ENCODE measurements around the gene LRP1B.

The LRP1B gene

DNA sequence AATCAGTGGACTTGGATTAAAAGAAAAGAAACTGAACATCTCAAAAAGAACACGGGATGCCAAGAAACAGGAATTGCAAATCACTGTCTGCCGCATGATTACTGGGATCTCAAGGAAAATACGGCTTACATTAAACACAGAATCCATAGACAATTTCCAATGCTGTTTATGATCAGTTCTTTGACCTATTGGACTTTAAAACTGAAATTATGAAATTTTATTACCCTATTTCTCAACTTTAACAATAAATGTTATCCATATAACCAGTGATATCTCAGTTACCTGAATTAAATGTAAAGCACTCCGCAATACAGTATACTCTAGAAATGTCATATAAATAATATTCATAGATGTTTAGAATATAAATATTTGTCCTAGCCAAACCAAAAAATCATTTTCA is 1793.8 kb downstream of the LRP1B start:
- whole genome bisulfite sequencing (ENCODE audit: extremely low coverage, insufficient coverage, low lambda C conversion rate): no CpG with 5 or more reads among the region's 4 CpGs

DNA sequence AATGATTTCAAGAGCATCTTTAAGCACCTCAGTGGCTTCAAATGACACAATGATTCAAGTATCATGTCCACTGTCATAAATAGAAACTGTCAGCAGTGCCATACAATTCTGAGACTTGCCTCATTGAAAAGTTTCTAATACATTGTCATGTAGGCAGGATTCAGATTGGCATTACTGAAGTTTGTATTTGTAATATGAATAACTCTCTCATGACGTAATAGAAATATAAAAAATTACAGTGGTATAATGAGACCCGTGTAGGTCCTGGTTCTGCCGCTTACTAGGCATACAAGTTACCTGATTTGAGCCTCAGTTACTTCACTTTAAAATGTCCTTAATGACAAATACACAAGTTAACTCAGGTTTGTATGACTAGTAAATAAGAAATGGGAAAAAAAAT is 1814.5 kb downstream of the LRP1B start:
- H3K4ac ChIP-seq (ENCODE audit: low read depth, low read length): no peak overlapping the region
- no peak overlapping the region for H4K8ac ChIP-seq (ENCODE audit: low read depth, low read length)
- no peak overlapping the region for H3K18ac ChIP-seq (ENCODE audit: low read length)
- no peaks in the 10 kb centered on the region for H3K79me1 ChIP-seq (ENCODE audit: low read length)
- H3K36me3 ChIP-seq (ENCODE audit: control insufficient read depth, insufficient read depth, low read length): no peaks in the 10 kb centered on the region
- H3K27me3 ChIP-seq (ENCODE audit: insufficient read depth, low read length, poor library complexity): no peaks in the 10 kb centered on the region
- H2BK120ac ChIP-seq (ENCODE audit: low read depth, low read length): no peak overlapping the region
- no peak overlapping the region for H3K27ac ChIP-seq (ENCODE audit: low read depth, low read length)
- H4K5ac ChIP-seq (ENCODE audit: low read length): no peak overlapping the region
- H3K56ac ChIP-seq (ENCODE audit: low read length): no peak overlapping the region
- H3K4me1 ChIP-seq (ENCODE audit: control insufficient read depth, low read depth, low read length): no peaks in the 10 kb centered on the region
- H2BK15ac ChIP-seq (replicated peaks; ENCODE audit: low read depth): no peak overlapping the region
- no peak overlapping the region for H2AK5ac ChIP-seq (ENCODE audit: low read length)
- no peak overlapping the region for H3K23ac ChIP-seq (ENCODE audit: low read length)
- H3K4me2 ChIP-seq (ENCODE audit: low read length): no peak overlapping the region
- no peaks in the 10 kb centered on the region for H3K79me2 ChIP-seq (ENCODE audit: control insufficient read depth, insufficient read depth, low read length)
- no peak overlapping the region for H3K4me3 ChIP-seq (ENCODE audit: low read length)
- no peak overlapping the region for H2BK5ac ChIP-seq (ENCODE audit: low read length)
- DNase-seq: no peak
- no peak overlapping the region for H3K9ac ChIP-seq (ENCODE audit: low read length)
- no CpG with 5 or more reads among the region's 3 CpGs for WGBS (ENCODE audit: extremely low coverage, insufficient coverage, low lambda C conversion rate)

More for the DNA sequence above, 1793.8 kb downstream of the LRP1B start:
- H2BK15ac ChIP-seq (replicated peaks; ENCODE audit: low read depth): no peak overlapping the region
- no peak overlapping the region for H3K4ac ChIP-seq (ENCODE audit: low read depth, low read length)
- H3K4me1 ChIP-seq (ENCODE audit: control insufficient read depth, low read depth, low read length): no peaks in the 10 kb centered on the region
- H3K56ac ChIP-seq (ENCODE audit: low read length): no peak overlapping the region
- H3K9ac ChIP-seq (ENCODE audit: low read length): no peak overlapping the region
- H3K27ac ChIP-seq (ENCODE audit: low read depth, low read length): no peak overlapping the region
- no peak overlapping the region for H4K5ac ChIP-seq (ENCODE audit: low read length)
- no peak overlapping the region for H3K18ac ChIP-seq (ENCODE audit: low read length)
- H3K36me3 ChIP-seq (ENCODE audit: control insufficient read depth, insufficient read depth, low read length): no peaks in the 10 kb centered on the region
- no peak overlapping the region for H2BK120ac ChIP-seq (ENCODE audit: low read depth, low read length)
- H2AK5ac ChIP-seq (ENCODE audit: low read length): no peak overlapping the region
- no peak overlapping the region for H3K23ac ChIP-seq (ENCODE audit: low read length)
- H3K4me3 ChIP-seq (ENCODE audit: low read length): no peak overlapping the region
- H3K4me2 ChIP-seq (ENCODE audit: low read length): no peak overlapping the region
- no peaks in the 10 kb centered on the region for H3K27me3 ChIP-seq (ENCODE audit: insufficient read depth, low read length, poor library complexity)
- no peak overlapping the region for H4K8ac ChIP-seq (ENCODE audit: low read depth, low read length)
- no peaks in the 10 kb centered on the region for H3K79me2 ChIP-seq (ENCODE audit: control insufficient read depth, insufficient read depth, low read length)
- no peak overlapping the region for H2BK5ac ChIP-seq (ENCODE audit: low read length)
- H3K79me1 ChIP-seq (ENCODE audit: low read length): no peaks in the 10 kb centered on the region
- no peak for DNase-seq

DNA sequence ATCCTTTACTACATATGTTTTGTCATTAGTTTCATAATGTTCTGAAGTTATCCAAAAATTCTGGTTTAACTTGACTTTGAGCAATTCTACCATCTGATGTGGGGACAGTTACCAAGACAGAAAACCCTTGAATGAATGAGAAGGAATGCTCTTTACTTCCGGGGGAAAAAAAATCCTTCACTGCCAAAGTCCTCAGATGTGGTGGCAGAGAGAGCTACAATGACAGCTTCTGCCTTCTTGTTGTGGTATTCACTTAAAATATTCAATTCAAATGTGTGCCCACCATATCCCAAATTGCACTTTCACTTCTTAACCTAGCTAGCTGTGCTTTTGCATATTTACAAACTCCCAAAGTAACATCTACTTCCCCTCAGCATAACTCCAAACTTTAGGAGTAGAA is 1818.9 kb downstream of the LRP1B start:
- no peaks in the 10 kb centered on the region for H3K36me3 ChIP-seq (ENCODE audit: control insufficient read depth, insufficient read depth, low read length)
- no peaks in the 10 kb centered on the region for H3K79me2 ChIP-seq (ENCODE audit: control insufficient read depth, insufficient read depth, low read length)
- H4K5ac ChIP-seq (ENCODE audit: low read length): no peak overlapping the region
- H3K4me2 ChIP-seq (ENCODE audit: low read length): no peak overlapping the region
- H3K9ac ChIP-seq (ENCODE audit: low read length): no peak overlapping the region
- no peaks in the 10 kb centered on the region for H3K27me3 ChIP-seq (ENCODE audit: insufficient read depth, low read length, poor library complexity)
- H3K18ac ChIP-seq (ENCODE audit: low read length): no peak overlapping the region
- no peaks in the 10 kb centered on the region for H3K4me1 ChIP-seq (ENCODE audit: control insufficient read depth, low read depth, low read length)
- no peak overlapping the region for H4K8ac ChIP-seq (ENCODE audit: low read depth, low read length)
- H3K23ac ChIP-seq (ENCODE audit: low read length): no peak overlapping the region
- H2BK120ac ChIP-seq (ENCODE audit: low read depth, low read length): no peak overlapping the region
- H3K4ac ChIP-seq (ENCODE audit: low read depth, low read length): no peak overlapping the region
- no CpG with 5 or more reads among the region's 1 CpG for WGBS (ENCODE audit: extremely low coverage, insufficient coverage, low lambda C conversion rate)
- H3K79me1 ChIP-seq (ENCODE audit: low read length): no peaks in the 10 kb centered on the region
- H3K4me3 ChIP-seq (ENCODE audit: low read length): no peak overlapping the region
- H3K27ac ChIP-seq (ENCODE audit: low read depth, low read length): no peak overlapping the region
- H3K56ac ChIP-seq (ENCODE audit: low read length): no peak overlapping the region
- DNase-seq: no peak
- no peak overlapping the region for H2BK15ac ChIP-seq (replicated peaks; ENCODE audit: low read depth)
- H2BK5ac ChIP-seq (ENCODE audit: low read length): no peak overlapping the region
- no peak overlapping the region for H2AK5ac ChIP-seq (ENCODE audit: low read length)

DNA sequence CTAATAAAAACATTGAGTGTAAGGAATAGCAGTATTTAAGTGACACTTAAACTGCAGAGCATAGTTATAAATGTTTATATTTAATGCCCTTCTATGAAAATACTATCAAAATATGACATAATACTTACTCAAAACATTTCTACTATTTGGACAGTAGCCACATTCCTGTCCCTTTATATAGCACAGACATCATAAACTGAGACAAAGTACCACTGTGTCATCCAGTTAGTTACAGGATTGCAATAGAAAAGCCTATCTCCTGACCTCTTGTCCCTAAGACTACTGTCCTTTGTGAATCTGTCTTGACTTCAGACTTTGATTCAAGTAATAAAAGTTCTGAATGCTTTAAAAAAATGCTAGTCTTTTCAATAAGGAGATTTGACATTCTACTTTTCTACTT is 1822.1 kb downstream of the LRP1B start:
- no peak overlapping the region for H3K9ac ChIP-seq (ENCODE audit: low read length)
- H3K4ac ChIP-seq (ENCODE audit: low read depth, low read length): no peak overlapping the region
- H3K79me2 ChIP-seq (ENCODE audit: control insufficient read depth, insufficient read depth, low read length): no peaks in the 10 kb centered on the region
- no peaks in the 10 kb centered on the region for H3K79me1 ChIP-seq (ENCODE audit: low read length)
- H3K4me3 ChIP-seq (ENCODE audit: low read length): no peak overlapping the region
- DNase-seq: no peak
- no peaks in the 10 kb centered on the region for H3K27me3 ChIP-seq (ENCODE audit: insufficient read depth, low read length, poor library complexity)
- no peak overlapping the region for H4K8ac ChIP-seq (ENCODE audit: low read depth, low read length)
- no peak overlapping the region for H3K23ac ChIP-seq (ENCODE audit: low read length)
- H2BK5ac ChIP-seq (ENCODE audit: low read length): no peak overlapping the region
- no peak overlapping the region for H2BK120ac ChIP-seq (ENCODE audit: low read depth, low read length)
- no peak overlapping the region for H3K56ac ChIP-seq (ENCODE audit: low read length)
- no peak overlapping the region for H2AK5ac ChIP-seq (ENCODE audit: low read length)
- H3K27ac ChIP-seq (ENCODE audit: low read depth, low read length): no peak overlapping the region
- no peak overlapping the region for H4K5ac ChIP-seq (ENCODE audit: low read length)
- no peak overlapping the region for H3K18ac ChIP-seq (ENCODE audit: low read length)
- no peaks in the 10 kb centered on the region for H3K36me3 ChIP-seq (ENCODE audit: control insufficient read depth, insufficient read depth, low read length)
- no peak overlapping the region for H3K4me2 ChIP-seq (ENCODE audit: low read length)
- H3K4me1 ChIP-seq (ENCODE audit: control insufficient read depth, low read depth, low read length): no peaks in the 10 kb centered on the region
- no peak overlapping the region for H2BK15ac ChIP-seq (replicated peaks; ENCODE audit: low read depth)

DNA sequence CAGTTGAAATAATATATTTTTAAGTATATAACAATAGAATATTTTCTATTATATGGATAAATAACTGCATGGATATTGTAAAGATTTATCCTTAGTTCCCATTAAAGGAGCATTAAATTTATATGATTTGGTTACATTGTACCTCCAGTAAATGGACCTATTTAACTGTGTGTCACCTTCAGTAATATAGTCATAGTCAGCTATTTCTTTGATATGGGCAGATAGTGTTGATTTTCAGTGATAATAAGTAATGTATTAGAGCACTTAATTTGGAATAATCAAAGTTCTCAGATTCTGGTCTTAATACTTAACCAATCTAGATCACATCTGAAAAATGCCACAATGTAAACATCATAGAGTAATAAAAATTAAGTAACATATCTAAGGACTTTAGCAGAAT is 1823.3 kb downstream of the LRP1B start:
- Histone ChIP-seq H3K79me1 (ENCODE audit: low read length) (no peaks in the 10 kb centered on the region), H2BK15ac (replicated peaks; ENCODE audit: low read depth) (no peak overlapping the region), H3K18ac (ENCODE audit: low read length) (no peak overlapping the region), H2AK5ac (ENCODE audit: low read length) (no peak overlapping the region), H2BK5ac (ENCODE audit: low read length) (no peak overlapping the region), H3K36me3 (ENCODE audit: control insufficient read depth, insufficient read depth, low read length) (no peaks in the 10 kb centered on the region), H3K4ac (ENCODE audit: low read depth, low read length) (no peak overlapping the region), H2BK120ac (ENCODE audit: low read depth, low read length) (no peak overlapping the region), H3K27me3 (ENCODE audit: insufficient read depth, low read length, poor library complexity) (no peaks in the 10 kb centered on the region), H3K4me3 (ENCODE audit: low read length) (no peak overlapping the region), H4K5ac (ENCODE audit: low read length) (no peak overlapping the region), H3K9ac (ENCODE audit: low read length) (no peak overlapping the region), H3K79me2 (ENCODE audit: control insufficient read depth, insufficient read depth, low read length) (no peaks in the 10 kb centered on the region), H3K27ac (ENCODE audit: low read depth, low read length) (no peak overlapping the region), H3K23ac (ENCODE audit: low read length) (no peak overlapping the region), H3K4me2 (ENCODE audit: low read length) (no peak overlapping the region), H3K56ac (ENCODE audit: low read length) (no peak overlapping the region), H3K4me1 (ENCODE audit: control insufficient read depth, low read depth, low read length) (no peaks in the 10 kb centered on the region), H4K8ac (ENCODE audit: low read depth, low read length) (no peak overlapping the region)
- no peak for DNase-seq

DNA sequence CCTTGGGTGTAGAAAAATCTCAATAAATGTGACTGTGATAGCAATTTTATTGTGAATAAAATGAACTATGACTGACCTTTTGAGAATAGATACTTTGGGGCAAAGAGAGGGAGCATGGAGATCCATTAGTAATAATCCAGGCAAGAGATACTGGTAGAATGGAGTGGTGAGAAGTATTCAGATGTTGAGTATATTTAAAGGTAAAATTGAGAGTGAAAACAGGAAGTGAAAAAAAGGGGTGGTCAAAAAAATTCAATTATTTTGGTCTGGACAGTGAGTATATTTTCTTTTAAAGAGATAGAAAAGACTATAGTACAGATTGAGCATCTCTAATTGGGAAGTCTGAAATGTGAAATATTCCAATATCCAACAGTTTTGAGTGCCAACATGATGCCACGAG is 1835.0 kb downstream of the LRP1B start:
- no peak overlapping the region for H3K4me2 ChIP-seq (ENCODE audit: low read length)
- H3K4me1 ChIP-seq (ENCODE audit: control insufficient read depth, low read depth, low read length): no peaks in the 10 kb centered on the region
- no peak overlapping the region for H3K18ac ChIP-seq (ENCODE audit: low read length)
- DNase-seq: no peak
- H4K8ac ChIP-seq (ENCODE audit: low read depth, low read length): no peak overlapping the region
- no peak overlapping the region for H3K56ac ChIP-seq (ENCODE audit: low read length)
- no peak overlapping the region for H3K9ac ChIP-seq (ENCODE audit: low read length)
- no peaks in the 10 kb centered on the region for H3K79me1 ChIP-seq (ENCODE audit: low read length)
- no peaks in the 10 kb centered on the region for H3K79me2 ChIP-seq (ENCODE audit: control insufficient read depth, insufficient read depth, low read length)
- H2BK15ac ChIP-seq (replicated peaks; ENCODE audit: low read depth): no peak overlapping the region
- H2BK5ac ChIP-seq (ENCODE audit: low read length): no peak overlapping the region
- no peak overlapping the region for H3K4ac ChIP-seq (ENCODE audit: low read depth, low read length)
- H3K36me3 ChIP-seq (ENCODE audit: control insufficient read depth, insufficient read depth, low read length): no peaks in the 10 kb centered on the region
- no peak overlapping the region for H3K27ac ChIP-seq (ENCODE audit: low read depth, low read length)
- H4K5ac ChIP-seq (ENCODE audit: low read length): no peak overlapping the region
- H3K4me3 ChIP-seq (ENCODE audit: low read length): no peak overlapping the region
- no peak overlapping the region for H3K23ac ChIP-seq (ENCODE audit: low read length)
- H3K27me3 ChIP-seq (ENCODE audit: insufficient read depth, low read length, poor library complexity): no peaks in the 10 kb centered on the region
- no peak overlapping the region for H2AK5ac ChIP-seq (ENCODE audit: low read length)
- H2BK120ac ChIP-seq (ENCODE audit: low read depth, low read length): no peak overlapping the region
- WGBS (ENCODE audit: extremely low coverage, insufficient coverage, low lambda C conversion rate): no CpG with 5 or more reads among the region's 1 CpG
